Testis (tissue), 3 donors: ENCODE measurements around the gene KDELR3. TPM values are rescaled to one million over a fixed set of nuclear protein-coding genes. Genes with fewer than 3 reads are reported as not detected.

Experiments
- DNase-seq: peaks from one replicate; pipeline ENCODE4 v3.0.0-alpha.2; 2019
- H3K27ac ChIP-seq, 2 donors: fragments of 200-600 bp; sonication (generic); one replicate each; pipeline ENCODE4 v1.5.1; 2019
- H3K27me3 ChIP-seq: fragments of 200-600 bp; sonication (generic); one replicate; pipeline ENCODE4 v1.5.1; 2019
- H3K36me3 ChIP-seq: fragments of 200-600 bp; sonication (generic); one replicate; pipeline ENCODE4 v1.5.1; 2017; ENCODE audit warnings: low read depth; ENCODE audit errors: missing control alignments
- H3K4me1 ChIP-seq: fragments of 200-600 bp; sonication (generic); one replicate; pipeline ENCODE4 v1.5.1; 2019
- H3K4me3 ChIP-seq, 2 donors: fragments of 200-600 bp; sonication (generic); one replicate each; pipeline ENCODE4 v1.5.1; 2017 to 2019
- H3K9me3 ChIP-seq: fragments of 200-600 bp; sonication (generic); one replicate; pipeline ENCODE4 v1.5.1; 2017
- POLR2A ChIP-seq: fragments of 450-650 bp; IDR thresholded peaks from one replicate; pipeline ENCODE4 v1.6.1; 2017; ENCODE audit warnings: antibody characterized with exemption, mild to moderate bottlenecking, moderate library complexity
- WGBS, 2 donors: methylation state at CpG; one replicate each; pipeline ENCODE4 v1.1.5; 2018; 5-methylcytosine and 5-hydroxymethylcytosine counted together
- intact Hi-C: fragments of 100-400 bp; cut with DNase I; formaldehyde crosslinking; loops from one replicate; pipeline ENCODE4 v1.15.1; 2023; ENCODE audit warnings: low total_unique reads
- polyA plus RNA-seq: library from polyadenylated mRNA; stranded (reverse); fragments of 350-450 nt; fragmentation: Illumina TruSeq; extraction: RNeasy Lipid Tissue Mini Kit (QIAGEN cat#74804); gene quantifications from one replicate; pipeline ENCODE4 v1.2.3, GENCODE V29; 2014; ENCODE audit warnings: low read depth, low replicate concordance; ENCODE audit not compliant: insufficient read depth
- total RNA-seq, 2 donors: library from RNA; depleted of rRNA; stranded (reverse); fragments of >200 nt; gene quantifications; one replicate each; pipeline ENCODE4 v1.2.3, GENCODE V29; 2016
- TF ChIP-seq, protein P1 (sequence below), 3 experiments: fragments of 450-650 bp in 2 of 3; fragments of 200-600 bp in 1 of 3; sonication (generic) in 1 of 3; IDR thresholded peaks; one replicate each; pipeline ENCODE4 v1.5.1; 2016 to 2019; ENCODE audit warnings: antibody characterized with exemption in 3 of 3, mild to moderate bottlenecking in 2 of 3, moderate library complexity in 1 of 3

Gene KDELR3
- total and polyA plus RNA-seq, 3 donors from 2014 or later = 6.7 to 10.4 (median 8.6) TPM

DNA sequence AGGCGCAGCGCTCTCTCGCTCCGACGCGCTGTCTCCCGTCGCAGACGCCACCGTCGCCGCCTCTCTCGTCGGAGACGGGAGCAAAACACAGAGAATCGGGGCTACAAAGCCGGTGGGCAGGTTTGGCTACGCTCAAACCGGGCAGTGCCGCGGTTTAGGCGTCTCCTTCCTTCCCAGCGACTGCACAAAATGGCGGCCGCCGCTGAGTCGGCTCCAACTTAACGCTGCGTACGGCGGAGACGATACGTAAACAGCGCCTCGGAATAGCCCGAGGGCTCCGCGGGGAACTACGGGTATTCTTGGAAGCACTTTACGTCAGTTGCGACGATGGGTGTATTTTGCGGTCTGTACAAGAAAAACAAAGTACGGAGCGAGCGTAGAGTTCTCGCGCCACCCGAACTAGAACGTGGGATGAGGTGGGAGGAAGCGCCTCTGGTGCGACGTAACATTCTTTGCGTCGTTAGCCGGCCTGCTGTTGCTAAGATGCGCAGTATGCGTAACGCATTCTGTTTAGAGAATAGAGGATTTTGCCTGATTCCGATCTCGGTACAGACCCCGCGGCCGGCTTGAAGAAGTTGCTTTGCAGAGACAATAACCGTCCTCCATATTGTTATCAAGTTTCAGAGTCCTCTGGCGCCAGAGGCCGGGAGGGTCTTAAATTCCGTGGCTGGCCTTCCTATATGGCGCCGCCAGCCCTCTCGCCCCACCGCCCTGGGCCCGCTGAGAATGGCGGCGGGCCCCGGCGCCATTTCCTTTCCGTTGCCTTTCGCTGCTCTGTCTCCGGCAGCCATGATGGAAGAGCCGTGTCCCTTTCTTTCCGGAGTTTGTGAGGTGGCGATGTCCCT, 38.4 kb downstream of the KDELR3 start, which contains the start of gene DDX17:
DDX17 (minus strand) TSS at position 194 of the 845 bp plus-strand sequence.
- DNase-seq = peak; percentile 97
- no peak for TF ChIP-seq POLR2A
- TF ChIP-seq, protein P1, sequence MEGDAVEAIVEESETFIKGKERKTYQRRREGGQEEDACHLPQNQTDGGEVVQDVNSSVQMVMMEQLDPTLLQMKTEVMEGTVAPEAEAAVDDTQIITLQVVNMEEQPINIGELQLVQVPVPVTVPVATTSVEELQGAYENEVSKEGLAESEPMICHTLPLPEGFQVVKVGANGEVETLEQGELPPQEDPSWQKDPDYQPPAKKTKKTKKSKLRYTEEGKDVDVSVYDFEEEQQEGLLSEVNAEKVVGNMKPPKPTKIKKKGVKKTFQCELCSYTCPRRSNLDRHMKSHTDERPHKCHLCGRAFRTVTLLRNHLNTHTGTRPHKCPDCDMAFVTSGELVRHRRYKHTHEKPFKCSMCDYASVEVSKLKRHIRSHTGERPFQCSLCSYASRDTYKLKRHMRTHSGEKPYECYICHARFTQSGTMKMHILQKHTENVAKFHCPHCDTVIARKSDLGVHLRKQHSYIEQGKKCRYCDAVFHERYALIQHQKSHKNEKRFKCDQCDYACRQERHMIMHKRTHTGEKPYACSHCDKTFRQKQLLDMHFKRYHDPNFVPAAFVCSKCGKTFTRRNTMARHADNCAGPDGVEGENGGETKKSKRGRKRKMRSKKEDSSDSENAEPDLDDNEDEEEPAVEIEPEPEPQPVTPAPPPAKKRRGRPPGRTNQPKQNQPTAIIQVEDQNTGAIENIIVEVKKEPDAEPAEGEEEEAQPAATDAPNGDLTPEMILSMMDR (IDR thresholded peaks at IDR 0.05) = peak; percentile 26 to 38 (median 27)
- Histone ChIP-seq H3K27me3 (no peaks in the 10 kb centered on the region), H3K27ac (peak within 1 kb of the TSS; percentile 100), H3K36me3 (no peaks in the 10 kb centered on the region), H3K4me1 (peaks cover 26% of the 10 kb centered on the region), H3K9me3 (no peaks in the 10 kb centered on the region), H3K4me3 (peak within 1 kb of the TSS; percentile 88 to 98)
- intact Hi-C loops = no loop called here
- 0 to 1% methylated on average over 66 of the region's 83 CpGs for WGBS, 2 donors

DNA sequence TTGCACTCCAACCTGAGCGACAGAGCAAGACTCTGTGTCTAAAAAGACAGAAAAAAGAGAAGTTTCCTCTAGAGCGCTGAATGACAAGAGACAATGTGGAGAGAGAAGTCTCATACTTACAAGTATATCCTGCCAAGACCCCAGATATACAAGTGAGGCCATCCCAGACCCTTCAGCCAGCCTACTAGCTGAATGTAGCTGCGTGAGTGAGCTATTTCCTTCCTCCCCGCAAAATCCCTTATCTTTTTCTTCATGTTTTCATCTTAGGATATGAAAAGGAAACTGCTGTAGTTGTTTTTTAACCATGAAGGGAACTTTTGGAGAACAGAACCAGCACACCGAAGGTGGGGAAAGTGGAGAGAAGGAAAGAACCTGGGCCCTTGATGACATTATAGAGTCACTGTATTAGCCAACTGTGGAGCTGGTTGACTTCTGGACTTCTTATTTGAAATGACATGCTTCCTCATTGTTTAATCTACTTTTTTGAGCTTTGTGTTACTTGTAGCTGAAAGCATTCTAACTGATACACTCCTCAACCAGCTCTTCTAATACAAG, 42.6 kb downstream of the KDELR3 start:
- WGBS, 2 donors = 80 to 88% methylated on average over 5 of the region's 5 CpGs
- Histone ChIP-seq H3K27me3 (no peaks in the 10 kb centered on the region), H3K9me3 (no peaks in the 10 kb centered on the region), H3K4me3 (no peak overlapping the region), H3K4me1 (peaks cover 4% of the 10 kb centered on the region), H3K36me3 (no peaks in the 10 kb centered on the region), H3K27ac (no peak overlapping the region)
- no peak for DNase-seq
- TF ChIP-seq POLR2A = no peak
- TF ChIP-seq, protein P1 (IDR thresholded peaks at IDR 0.05) = no peak
- intact Hi-C loops = no loop called here

DNA sequence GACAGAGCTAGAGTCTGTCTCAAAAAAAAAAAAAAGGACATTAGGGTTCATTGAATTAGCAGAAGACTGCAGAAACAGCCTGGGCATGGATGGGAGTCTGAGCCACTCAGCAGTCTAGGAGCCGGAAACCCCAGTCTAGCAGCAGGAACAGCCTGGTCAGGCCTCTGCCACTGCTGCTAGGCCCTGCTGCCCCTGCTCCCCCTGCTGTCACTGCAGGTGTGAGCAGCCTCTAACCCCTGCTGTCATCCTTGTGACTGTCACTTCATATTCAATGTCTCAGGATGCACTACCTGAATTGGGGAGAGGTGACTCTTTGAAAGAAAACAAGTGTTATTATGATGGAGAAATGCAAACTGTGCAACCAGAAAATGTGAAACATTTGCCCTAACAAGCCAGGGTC, 45.2 kb downstream of the KDELR3 start:
- H3K9me3 ChIP-seq = no peaks in the 10 kb centered on the region
- no peaks in the 10 kb centered on the region for H3K36me3 ChIP-seq
- 83 to 100% methylated on average over 1 of the region's 1 CpG for WGBS, 2 donors
- intact Hi-C loops = no loop called here
- H3K4me3 ChIP-seq = no peak overlapping the region
- H3K27ac ChIP-seq = no peak overlapping the region
- no peaks in the 10 kb centered on the region for H3K4me1 ChIP-seq
- DNase-seq = no peak
- TF ChIP-seq, protein P1 (IDR thresholded peaks at IDR 0.05) = no peak
- no peak for TF ChIP-seq POLR2A
- H3K27me3 ChIP-seq = no peaks in the 10 kb centered on the region

DNA sequence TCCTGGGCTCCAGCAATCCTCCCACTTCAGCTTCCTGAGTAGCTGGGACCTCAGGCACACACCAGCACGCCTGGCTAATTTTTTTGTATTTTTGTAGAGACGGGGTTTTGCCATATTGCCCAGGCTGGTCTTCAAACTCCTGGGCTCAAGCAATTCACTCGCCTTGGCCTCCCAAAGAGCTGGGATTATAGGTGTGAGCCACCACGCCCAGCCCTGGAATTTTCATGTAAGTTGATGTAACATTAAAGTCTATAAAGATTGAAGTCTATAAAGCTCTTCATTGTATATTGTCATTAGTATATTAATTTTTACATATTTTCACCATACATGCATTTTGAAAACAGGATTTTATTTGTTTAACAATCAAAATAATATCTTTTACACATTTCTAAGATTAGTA, 50.7 kb downstream of the KDELR3 start:
- Histone ChIP-seq H3K4me1 (no peaks in the 10 kb centered on the region), H3K27me3 (no peaks in the 10 kb centered on the region), H3K9me3 (no peaks in the 10 kb centered on the region), H3K27ac (no peak overlapping the region), H3K36me3 (no peaks in the 10 kb centered on the region), H3K4me3 (no peak overlapping the region)
- 94 to 99% methylated on average over 4 of the region's 4 CpGs for WGBS, 2 donors
- DNase-seq = no peak
- intact Hi-C loops = no loop called here
- TF ChIP-seq, protein P1 (IDR thresholded peaks at IDR 0.05) = no peak
- TF ChIP-seq POLR2A = no peak
